ENCODE data around the gene SH3RF3. TPM values are rescaled to one million over a fixed set of nuclear protein-coding genes. Genes with fewer than 3 reads are reported as not detected.

SH3RF3 gene
- total and polyA plus RNA-seq, 12 donors, result 0.72 to 19.1 (median 12.2) TPM

DNA sequence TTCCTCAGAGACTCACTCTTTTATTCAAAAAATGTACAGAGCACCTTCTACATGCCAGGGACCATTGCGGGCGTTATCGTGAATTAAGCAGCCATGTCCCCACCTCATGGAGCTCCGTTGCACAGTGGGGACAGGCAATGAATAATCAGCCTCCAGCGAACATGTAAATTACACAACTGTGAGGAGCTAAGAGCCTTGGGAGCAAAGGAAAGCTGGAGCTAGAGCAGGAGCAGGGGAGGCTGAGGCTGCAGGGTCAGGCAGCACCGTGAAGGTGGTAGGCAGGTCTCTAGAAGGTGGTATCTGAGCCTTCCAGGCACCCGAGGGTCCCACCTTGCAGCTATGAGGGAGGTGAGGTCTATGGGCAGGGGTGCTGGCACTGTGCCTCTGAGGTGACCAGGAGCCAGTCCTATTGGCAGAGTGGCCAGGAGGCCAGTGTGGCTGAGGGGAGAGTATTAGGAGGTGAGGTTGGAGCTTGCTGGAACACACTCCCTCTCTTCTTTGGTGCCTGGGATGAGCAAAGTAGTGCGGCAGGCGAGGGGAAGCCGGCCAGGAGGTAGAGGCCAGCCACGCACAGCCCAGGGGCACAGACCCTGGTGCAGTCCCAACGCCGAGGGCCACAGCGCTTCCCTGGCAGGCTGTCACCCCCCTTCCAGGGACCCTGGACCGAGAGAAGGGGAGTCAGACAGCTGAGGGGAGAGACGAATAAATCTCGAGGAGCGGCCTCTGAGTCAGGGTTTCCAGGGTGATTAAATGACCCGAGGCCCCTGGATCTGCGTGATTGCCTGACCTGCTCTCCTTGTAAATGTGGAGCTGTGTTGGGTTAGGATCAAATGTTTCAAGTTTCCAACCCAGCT lies 317.5 kb downstream of the SH3RF3 start:
- TF ChIP-seq POLR2A (IDR thresholded peaks at IDR 0.05), result no peak
- TF ChIP-seq, protein P1, sequence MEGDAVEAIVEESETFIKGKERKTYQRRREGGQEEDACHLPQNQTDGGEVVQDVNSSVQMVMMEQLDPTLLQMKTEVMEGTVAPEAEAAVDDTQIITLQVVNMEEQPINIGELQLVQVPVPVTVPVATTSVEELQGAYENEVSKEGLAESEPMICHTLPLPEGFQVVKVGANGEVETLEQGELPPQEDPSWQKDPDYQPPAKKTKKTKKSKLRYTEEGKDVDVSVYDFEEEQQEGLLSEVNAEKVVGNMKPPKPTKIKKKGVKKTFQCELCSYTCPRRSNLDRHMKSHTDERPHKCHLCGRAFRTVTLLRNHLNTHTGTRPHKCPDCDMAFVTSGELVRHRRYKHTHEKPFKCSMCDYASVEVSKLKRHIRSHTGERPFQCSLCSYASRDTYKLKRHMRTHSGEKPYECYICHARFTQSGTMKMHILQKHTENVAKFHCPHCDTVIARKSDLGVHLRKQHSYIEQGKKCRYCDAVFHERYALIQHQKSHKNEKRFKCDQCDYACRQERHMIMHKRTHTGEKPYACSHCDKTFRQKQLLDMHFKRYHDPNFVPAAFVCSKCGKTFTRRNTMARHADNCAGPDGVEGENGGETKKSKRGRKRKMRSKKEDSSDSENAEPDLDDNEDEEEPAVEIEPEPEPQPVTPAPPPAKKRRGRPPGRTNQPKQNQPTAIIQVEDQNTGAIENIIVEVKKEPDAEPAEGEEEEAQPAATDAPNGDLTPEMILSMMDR (IDR thresholded peaks at IDR 0.05), result no peak
- intact Hi-C loops (cut with DNase I), result no loop called here
- Histone ChIP-seq H3K4me3 (no peak overlapping the region), H3K4me1 (replicated peaks in 1 of 2) (peaks cover 0 to 10% of the 10 kb centered on the region in 2 donors), H3K36me3 (replicated peaks in 1 of 2) (no peaks in the 10 kb centered on the region), H3K27me3 (no peaks in the 10 kb centered on the region), H3K9me3 (replicated peaks in 1 of 3) (peaks cover 0 to 10% (median 7%) of the 10 kb centered on the region in 3 donors), H3K27ac (peak overlapping the region in 2 of 5 donors; percentile 48 to 54)
- DNase-seq, result peak in 3 of 7 donors; percentile 1 to 54 (median 18)
- 80 to 93% (median 87%) methylated on average over 14 to 20 of the region's 20 CpGs for WGBS, 4 donors

DNA sequence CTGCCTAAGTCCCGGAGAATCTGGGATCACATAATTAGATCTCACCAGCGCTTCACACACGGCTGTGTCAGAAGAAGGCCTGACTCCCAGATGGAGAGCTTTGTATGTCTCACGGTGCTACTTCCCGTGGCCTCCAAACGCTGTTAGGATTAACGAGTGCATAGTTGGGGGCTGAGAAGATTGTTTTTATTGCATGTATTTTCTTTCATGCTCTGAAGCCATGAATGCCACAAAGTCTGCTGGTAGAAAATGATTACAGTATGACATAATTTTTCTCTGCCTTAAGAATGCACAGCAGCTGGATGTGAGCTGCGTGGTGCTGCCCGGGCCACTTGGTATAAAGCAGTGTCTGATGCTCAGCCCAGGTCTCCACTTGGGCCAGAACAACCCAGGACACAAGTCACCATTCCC lies 318.3 kb downstream of the SH3RF3 start:
- TF ChIP-seq POLR2A (IDR thresholded peaks at IDR 0.05), result no peak
- TF ChIP-seq, protein P1 (IDR thresholded peaks at IDR 0.05), result no peak
- WGBS, 4 donors, result 70 to 83% (median 76%) methylated on average over 9 of the region's 9 CpGs
- DNase-seq, result peak in 2 of 7 donors; percentile 16 to 68
- intact Hi-C loops (cut with DNase I), result no loop called here
- peaks cover 0 to 9% (median 7%) of the 10 kb centered on the region in 3 donors for H3K9me3 ChIP-seq (replicated peaks in 1 of 3)
- no peaks in the 10 kb centered on the region for H3K27me3 ChIP-seq
- H3K27ac ChIP-seq, result peak overlapping the region in 2 of 5 donors; percentile 6 to 48
- no peaks in the 10 kb centered on the region for H3K36me3 ChIP-seq (replicated peaks in 1 of 2)
- H3K4me3 ChIP-seq, result no peak overlapping the region
- peaks cover 0 to 10% of the 10 kb centered on the region in 2 donors for H3K4me1 ChIP-seq (replicated peaks in 1 of 2)

DNA sequence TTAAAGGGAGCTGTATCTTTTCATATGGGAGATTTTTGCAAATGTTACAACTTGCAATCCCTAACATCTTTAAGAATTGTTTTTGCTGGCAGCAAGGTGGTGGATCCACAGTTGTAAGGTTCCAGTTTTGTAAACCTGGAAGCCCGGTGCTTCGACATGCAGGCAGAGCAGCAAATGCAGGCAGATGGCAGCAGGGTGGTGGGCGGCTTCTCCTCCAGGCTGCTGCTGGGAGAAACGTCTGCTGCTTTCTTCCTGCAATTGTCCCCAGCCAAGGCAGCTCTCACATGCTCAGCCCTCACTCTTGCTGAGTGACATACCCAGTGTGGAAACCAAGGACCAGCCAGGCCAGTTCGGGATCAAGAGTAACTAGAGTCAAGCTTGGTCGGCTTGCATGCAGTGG lies 318.8 kb downstream of the SH3RF3 start:
- peak in 2 of 7 donors; percentile 13 to 48 for DNase-seq
- no peak for TF ChIP-seq POLR2A (IDR thresholded peaks at IDR 0.05)
- TF ChIP-seq, protein P1 (IDR thresholded peaks at IDR 0.05), result no peak
- H3K4me3 ChIP-seq, result no peak overlapping the region
- peaks cover 0 to 10% of the 10 kb centered on the region in 2 donors for H3K4me1 ChIP-seq (replicated peaks in 1 of 2)
- H3K36me3 ChIP-seq (replicated peaks in 1 of 2), result no peaks in the 10 kb centered on the region
- intact Hi-C loops (cut with DNase I), result no loop called here
- peaks cover 0 to 4% (median 2%) of the 10 kb centered on the region in 3 donors for H3K9me3 ChIP-seq (replicated peaks in 1 of 3)
- WGBS, 4 donors, result 76 to 84% (median 81%) methylated on average over 5 to 6 of the region's 6 CpGs
- no peaks in the 10 kb centered on the region for H3K27me3 ChIP-seq
- H3K27ac ChIP-seq, result peak overlapping the region in 2 of 5 donors; percentile 6 to 48

DNA sequence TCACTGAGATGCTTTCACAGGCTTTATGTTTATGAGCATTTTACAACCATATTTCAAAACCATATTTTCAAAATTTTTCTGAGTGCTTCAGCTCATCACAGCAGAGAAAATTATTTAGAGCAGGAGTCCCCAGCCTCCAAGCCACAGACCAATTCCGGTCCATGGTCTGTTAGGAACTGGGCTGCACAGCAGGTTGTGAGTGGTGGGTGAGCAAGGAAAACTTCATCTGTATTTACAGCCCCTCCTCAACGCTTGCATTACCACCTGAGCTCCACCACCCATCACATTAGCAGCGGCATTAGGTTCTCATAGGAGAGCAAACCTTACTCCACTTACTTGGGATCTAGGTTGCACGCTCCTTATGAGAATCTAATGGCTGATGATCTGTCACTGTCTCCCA lies 319.2 kb downstream of the SH3RF3 start:
- TF ChIP-seq POLR2A (IDR thresholded peaks at IDR 0.05), result no peak
- TF ChIP-seq, protein P1 (IDR thresholded peaks at IDR 0.05), result no peak
- intact Hi-C loops (cut with DNase I), result no loop called here
- DNase-seq, result peak in 2 of 7 donors; percentile 5 to 20
- no peaks in the 10 kb centered on the region for H3K27me3 ChIP-seq
- peaks cover 0 to 10% of the 10 kb centered on the region in 2 donors for H3K4me1 ChIP-seq (replicated peaks in 1 of 2)
- no peak overlapping the region for H3K4me3 ChIP-seq
- no peaks in the 10 kb centered on the region for H3K9me3 ChIP-seq (replicated peaks in 1 of 3)
- 95 to 100% (median 97%) methylated on average over 4 of the region's 4 CpGs for WGBS, 4 donors
- H3K36me3 ChIP-seq (replicated peaks in 1 of 2), result no peaks in the 10 kb centered on the region
- no peak overlapping the region for H3K27ac ChIP-seq

Measured in adrenal gland (tissue), 12 donors.